HG02759 (cell line): ENCODE results near the gene ZNF560.
A peak's percentile ranks its signal among the peaks of the same experiment; 100 is the strongest.
"Not testable (repeated sequence)": the region's sequence is repeated elsewhere in the genome, so short reads cannot be mapped to it uniquely, and the experiment has no call there.

ENCODE experiments used
- ATAC-seq: cut with Tn5 transposase; IDR thresholded peaks from one replicate; pipeline ENCODE4 v1.9.1; 2021; ENCODE audit warnings: mild to moderate bottlenecking, moderate library complexity; ENCODE audit not compliant: unreplicated experiment

The ZNF560 gene

DNA sequence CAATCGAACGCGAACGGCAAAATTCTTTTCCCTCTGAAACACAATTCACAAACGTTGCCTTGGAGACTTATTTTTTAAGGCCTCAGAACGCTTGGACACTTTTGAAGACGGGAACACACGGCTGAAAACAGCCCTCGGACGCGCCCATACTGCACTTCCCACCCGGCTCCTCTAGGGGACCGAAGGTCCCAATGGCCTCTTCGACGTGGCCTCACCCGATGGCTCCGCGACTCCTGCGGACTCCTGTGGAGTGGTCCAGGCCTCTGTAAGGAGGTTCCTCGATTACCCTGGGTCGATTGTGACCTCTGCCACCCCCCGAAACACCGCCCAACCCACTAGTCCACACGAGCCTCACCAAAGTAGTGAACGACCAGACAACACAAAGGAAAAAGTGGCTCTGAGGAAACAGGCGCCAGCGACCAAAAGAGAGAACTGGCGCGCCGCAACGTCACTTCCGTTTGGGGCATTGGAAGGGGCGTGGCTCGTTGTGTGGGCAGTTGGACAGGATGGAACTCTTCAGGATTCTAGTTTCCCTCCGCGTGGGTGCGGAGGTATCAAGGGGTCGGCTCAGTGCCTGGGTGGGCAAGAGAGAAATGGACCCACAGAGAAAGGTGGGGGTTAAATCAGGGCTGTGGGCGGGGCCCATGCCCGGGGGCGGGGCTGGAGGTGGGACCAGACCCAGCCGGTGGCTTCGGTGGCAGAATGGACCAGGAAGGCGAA is at the start of gene ZNF560:
Gene ZNF560, minus strand, starts transcription at position 434 of the 720 bp plus-strand sequence. CDS start 23,303 bp downstream, outside the sequence.
- ATAC-seq, result no peak

DNA sequence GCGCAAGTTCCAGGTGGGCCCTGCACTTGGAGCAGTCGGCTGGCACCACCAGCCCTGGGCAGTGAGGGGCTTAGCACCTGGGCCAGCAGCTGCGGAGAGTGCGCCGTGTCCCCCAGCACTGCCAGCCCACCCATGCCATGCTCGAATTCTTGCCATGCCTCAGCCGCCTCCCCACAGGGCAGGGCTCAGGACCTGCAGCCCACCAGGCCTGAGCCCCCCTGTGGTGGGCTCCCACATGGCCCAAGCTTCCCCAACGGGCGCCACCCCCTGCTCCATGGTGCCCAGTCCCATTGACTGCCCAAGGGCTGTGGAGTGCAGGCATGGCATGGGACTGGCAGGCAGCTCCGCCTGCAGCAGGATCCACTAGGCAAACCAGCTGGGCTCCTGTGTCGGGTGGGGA is 49.5 kb upstream of the ZNF560 start:
- ATAC-seq, result no peak

DNA sequence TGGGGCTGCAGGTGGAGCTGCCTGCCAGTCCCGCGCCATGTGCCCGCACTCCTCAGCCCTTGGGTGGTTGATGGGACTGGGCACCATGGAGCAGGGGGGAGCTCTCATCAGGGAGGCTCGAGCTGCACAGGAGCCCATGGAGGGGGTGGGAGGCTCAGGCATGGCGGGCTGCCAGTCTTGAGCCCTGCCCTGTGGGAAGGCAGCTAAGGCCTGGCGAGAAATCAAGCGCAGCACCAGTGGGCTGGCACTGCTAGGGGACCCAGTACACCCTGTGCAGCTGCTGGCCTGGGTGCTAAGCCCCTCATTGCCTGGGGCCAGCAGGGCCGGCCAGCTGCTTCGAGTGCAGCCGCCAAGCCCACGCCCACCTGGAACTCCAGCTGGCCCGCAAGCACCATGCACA is 42.9 kb upstream of the ZNF560 start:
- not testable (repeated sequence) for ATAC-seq

DNA sequence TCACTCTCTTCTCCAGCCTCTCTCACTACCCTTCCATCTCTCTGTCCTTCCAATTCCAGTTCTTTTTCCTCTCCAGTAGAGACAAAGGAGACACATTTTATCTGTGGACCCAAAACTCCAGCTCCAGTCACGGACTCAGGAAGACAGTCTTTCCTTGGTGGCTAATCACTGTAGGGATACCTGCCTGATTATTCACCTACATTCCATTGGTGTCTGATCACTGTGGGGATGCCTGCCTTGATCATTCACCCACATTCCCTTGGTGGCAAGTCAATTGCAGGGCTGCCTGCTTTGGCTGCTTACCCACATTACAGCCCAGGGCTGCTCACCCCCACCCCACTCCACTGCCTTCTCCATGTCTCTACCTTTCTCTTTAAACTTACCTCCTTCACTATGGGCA is 41.5 kb upstream of the ZNF560 start:
- ATAC-seq, result not testable (repeated sequence)

DNA sequence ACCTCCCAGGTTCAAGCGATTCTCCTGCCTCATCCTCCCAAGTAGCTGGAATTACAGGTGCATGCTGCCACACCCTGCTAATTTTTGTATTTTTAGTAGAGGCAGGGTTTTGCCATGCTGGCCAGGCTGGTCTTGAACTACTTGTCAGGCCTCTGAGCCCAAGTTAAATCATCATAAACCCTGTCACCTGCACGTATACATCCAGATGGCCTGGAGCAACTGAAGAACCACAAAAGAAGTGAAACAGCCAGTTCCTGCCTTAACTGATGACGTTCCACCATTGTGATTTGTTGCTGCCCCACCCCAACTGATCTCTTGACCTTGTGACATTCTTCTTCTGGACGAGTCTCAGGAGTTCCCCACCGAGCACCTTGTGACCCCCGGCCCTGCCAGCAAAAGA is 40.8 kb upstream of the ZNF560 start:
- not testable (repeated sequence) for ATAC-seq

DNA sequence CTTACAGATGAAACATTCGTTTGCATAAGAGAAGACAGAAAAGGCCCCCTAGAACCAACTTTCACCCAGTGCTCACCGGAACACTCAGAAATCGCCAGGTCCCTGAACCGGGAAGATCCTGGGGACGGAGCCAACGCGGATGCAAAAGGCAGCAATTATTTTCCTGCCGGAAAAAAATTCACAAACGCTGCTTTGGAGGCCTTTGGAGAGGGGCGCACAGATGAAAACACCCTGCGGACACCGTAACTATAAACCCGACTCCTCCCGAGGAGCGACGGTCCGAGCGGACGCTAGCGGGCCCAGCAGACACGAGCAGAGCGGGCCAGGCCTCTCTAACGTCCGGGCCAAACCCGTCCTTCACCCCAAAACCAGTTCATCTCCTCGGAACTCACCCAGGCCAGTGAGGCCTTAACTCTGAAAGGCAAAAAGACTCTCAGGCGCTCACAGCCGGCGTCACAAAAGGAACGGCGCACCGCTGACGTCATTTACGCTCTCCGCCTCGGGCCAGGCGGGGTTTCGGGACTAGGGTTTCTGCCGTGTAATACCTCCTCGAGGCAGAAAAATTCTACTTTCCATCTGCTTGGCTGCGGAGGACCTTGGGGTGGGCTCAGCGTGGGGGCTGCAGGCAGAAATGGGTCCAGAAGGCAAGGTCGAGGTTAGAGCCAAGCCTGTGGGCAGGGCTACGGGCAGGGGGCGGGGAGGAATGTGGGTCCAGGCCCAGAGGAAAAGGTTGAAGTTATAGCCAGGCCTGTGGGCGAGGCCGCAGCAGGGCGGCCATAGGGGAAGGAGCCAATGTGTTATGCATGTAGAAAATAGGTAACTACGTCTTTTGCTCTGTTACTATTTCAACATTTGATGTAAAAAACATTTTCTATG is 40.0 kb upstream of the ZNF560 start, which contains the start of gene ZNF426:
Gene ZNF426, minus strand, starts transcription at position 463 of the 876 bp plus-strand sequence. CDS start 2,413 bp downstream, outside the sequence.
- peak; percentile 80 for ATAC-seq

DNA sequence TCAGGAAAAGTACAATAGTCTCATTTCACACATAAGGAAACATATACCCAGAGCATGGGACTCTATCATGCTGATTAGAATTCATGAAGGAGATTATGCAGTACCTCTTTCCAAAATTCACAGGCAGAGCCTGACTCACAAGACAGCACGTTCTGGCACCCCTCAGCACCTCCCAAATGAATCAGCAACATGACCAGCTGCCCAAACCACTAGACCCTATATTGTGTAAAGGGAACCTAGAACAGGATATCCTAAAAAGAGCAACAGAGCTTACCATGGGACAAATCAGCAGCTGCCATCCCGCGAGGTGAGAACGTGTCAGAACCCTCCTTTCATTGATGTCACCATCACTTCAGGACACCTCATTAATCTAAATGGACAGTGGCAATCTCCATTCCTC is 37.5 kb upstream of the ZNF560 start:
- ATAC-seq, result no peak

DNA sequence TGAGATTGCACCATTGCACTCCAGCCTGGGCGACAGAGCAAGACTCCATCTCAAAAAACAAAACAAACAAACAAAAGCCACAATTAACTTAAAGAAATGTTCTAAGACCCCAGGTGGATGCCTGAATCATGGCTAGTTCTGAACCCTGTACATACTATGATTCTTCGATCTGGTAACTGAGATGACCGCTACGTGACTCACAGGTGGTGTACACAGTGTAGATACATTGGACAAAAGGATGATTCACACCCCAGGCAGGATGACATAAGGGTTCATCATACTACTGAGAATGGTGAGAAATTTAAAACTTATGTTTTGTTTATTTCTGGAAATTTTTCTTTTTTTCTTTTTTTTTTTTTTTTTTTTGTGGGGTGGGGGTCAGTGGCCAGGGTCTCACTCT is 33.5 kb upstream of the ZNF560 start:
- no peak for ATAC-seq

DNA sequence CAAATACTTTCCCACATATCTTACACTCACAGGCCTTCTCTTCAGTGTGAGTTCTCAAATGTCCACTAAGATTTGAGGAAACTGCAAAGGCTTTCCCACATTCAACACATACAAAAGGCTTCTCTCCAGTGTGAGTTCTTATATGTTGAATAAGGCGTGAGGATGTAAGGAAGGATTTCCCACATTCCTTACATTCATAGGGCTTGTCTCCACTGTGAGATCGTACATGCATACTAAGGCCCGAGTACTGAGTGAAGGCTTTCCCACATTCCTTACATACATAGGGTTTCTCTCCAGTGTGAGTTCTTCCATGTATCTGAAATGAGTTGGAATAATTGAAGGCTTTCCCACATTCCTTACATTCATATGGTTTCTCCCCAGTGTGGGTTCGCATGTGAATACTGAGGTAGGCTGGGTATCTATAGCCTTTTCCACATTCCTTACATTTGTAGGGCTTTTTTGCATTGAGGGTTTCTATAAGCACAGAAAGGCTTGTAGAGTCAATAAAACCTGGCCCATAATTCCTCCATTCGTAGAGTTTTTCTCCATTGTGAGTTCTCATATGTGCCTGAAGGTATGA is 30.4 kb upstream of the ZNF560 start:
- ATAC-seq, result no peak

DNA sequence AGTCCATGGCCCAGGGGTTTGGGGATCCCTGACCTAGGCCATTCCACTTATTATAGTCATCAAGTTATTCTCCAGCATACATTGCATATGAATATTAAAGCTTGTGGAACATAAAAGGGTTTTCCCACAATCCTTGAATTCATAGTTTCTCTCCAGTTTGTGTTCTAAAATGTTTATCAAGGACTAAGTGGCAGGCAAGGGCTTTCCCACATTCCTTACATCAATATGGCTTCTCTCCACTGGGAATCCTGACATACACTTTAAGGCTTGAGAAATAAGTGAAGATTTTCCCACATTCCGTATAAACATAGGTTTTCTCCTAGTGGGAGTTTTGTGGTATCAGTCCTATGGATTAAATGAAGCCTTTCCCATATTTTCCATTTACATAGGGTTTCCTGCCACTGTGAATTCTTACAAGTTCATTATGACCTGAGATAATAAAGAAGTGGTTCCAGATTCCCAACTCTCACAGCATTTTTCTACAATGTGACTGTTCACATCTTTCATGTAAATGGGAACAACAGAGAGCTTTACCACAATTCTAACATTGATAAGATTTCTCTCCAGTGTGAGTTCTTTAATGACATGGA is 25.6 kb upstream of the ZNF560 start:
- ATAC-seq, result no peak

DNA sequence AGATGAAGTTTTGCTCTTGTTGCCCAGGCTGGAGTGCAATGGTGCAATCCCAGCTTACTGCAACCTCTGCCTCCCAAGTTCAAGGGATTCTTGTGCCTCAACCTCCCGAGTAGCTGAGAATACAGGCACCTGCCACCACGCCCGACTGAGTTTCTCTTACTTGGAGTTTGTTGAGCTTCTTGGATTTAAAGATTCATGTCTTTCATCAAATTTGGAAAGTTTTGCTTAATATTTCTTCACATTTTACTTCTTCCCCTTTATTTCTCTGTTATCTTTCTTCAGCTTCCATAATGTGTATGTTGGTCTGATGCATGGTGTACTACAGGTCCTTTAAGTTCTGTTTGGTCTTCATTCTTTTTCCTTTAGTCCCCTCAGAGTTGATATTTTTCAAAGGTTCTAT is 8.9 kb upstream of the ZNF560 start:
- no peak for ATAC-seq

DNA sequence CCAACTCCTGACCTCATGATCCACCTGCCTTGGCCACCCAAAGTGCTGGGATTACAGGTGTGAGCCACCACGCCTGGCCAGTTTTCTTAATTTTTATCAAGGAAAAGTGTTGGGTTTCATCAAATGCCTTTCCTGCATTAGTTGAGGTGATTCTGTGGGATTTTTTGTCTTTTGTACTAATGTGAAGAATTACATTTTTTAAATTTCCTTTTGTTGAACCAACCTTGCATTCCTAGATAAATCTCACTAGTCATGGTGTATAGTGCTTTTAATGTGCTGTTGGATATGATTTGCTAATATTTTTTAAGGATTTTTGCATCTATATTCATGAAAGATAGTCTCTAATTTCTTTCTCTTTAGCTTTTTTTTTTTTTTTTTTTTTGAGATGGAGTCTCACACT is 2.4 kb upstream of the ZNF560 start:
- no peak for ATAC-seq

DNA sequence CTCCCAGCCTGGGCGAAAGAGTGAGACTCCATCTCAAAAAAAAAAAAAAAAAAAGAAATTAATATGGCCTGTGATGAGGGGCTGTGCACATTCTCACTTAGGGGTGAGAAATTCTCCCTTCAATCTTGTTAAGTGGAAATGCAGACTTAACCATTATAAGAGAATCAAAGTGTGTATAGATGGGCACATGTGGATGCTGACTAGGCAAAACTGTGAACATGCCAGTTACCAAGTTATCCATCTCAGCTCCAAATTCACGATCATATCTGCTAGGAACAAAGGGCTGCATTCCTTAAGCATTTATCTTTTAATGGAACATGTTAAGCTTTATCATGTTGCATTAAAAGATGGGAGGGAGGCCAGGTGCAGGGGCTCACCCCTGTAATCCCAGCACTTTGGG is 4.3 kb downstream of the ZNF560 start:
- no peak for ATAC-seq

DNA sequence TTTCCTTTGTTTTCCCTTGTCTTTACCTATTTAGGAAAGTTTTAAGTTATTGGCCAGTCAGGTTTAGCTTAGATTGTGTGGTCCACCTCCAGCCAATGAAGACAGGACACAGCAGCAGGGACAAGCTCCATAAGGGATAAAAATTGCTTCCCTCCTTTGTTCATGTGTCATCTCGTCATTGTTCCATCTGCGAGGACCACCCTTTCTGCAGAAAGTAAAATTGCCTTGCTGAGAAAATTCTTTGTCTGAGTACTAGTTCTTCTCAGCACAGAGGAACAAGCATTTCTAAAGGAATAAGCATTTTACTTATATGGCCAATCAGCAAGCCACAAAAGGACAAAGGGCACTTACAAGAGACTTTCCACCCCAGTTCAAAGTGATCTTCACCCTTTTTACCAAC is 11.4 kb downstream of the ZNF560 start:
- no peak for ATAC-seq

DNA sequence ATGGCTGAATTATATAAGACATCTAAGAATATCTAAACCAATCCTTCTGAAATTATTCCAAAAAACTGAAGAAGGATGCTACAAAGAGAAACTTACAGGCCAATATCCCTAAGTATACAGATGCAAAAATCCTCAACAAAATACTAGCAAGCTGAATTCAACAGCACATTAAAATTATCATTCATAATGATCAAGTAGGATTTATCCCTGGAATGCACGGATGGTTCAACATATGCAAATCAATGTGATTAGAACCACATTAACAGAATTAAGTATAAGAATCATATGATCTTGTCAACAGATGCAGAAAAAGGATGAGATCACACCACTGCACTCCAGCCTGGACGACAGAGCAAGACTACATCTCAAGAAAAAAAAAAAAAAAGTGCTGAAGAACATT is 13.3 kb downstream of the ZNF560 start:
- ATAC-seq, result no peak

DNA sequence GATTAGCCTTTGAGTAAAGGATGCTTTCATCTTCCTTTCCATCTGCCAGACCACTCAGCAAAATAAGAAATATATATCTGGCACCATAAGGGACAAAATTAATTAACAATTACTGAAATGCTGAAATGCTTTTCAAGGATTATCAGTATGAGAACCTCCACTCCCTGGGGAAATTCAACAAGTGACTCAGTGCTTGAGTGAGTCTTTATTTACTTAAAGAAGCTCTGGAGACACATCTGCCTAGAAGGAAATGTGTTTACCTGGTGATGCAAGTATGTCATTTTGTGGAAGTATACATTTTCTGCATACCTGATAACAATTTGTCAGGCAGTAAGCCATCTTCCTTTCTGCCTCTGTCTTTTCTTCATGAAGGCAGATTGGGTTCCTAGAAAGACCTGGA is 23.4 kb downstream of the ZNF560 start:
- no peak for ATAC-seq

DNA sequence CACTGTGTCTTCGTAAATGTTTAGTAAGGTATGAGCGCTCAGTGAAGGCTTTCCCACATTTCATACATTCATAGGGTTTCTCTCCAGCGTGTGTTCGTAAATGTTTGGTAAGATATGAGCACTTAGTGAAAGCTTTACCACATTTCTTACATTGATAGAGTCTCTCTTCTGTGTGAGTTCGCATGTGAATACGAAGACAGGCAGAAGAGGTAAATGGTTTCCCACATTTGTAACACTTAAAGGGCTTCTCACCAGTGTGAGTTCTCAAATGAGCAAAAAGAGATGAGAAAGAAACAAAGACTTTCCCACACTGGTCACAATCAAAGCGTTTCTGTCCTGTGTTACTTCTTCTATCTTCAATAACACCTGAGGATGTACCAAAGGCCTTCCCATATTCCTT is 31.3 kb downstream of the ZNF560 start:
- no peak for ATAC-seq

DNA sequence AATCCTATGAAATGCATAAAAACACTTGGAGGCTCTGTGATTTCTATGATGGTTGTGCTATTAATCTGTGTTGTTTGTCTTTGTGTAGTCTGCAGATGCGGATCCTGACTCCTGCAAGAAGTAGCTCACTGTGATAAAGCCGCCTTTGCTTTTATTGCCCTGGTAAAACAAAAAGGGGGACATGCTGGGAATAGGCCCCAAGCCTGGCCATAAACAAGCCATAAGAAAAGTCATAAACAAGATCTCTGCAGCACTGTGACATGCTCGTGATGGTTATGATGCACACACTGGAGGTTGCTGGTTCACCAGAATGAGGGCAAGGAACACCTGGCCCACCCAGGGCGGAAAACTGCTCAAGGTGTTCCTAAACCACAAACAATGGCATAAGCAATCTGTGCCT is 36.5 kb downstream of the ZNF560 start:
- ATAC-seq, result no peak

DNA sequence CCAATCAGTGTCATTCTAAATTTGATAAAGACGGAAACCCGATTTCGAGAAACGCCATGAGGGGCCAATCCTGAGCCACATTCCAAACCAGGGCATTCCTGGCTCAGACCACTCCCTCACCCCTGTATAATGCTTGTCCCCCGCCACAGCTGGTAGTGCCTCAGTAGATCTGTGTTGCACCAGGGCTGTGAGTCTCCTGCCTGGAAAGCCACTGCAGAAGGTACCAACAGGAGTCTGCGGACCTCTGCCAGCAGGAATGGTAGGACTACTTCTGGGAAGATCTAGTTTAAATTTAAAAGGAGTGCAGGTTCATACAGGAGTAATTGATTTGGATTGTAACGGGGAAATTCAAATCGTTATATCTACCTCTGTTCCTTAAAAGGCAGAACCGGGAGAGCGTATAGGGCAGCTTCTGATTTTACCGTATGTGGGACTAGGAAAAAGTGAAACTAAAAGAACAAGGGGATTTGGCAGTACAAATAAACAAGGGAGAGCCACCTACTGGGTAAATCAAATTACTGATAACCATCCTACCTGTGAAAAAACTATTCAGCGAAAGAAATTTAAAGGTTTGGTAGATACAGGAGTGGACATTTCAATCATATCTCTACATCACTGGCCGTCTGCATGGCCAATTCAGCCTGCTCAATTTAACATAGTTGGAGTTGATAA is 42.3 kb downstream of the ZNF560 start:
- no peak for ATAC-seq

DNA sequence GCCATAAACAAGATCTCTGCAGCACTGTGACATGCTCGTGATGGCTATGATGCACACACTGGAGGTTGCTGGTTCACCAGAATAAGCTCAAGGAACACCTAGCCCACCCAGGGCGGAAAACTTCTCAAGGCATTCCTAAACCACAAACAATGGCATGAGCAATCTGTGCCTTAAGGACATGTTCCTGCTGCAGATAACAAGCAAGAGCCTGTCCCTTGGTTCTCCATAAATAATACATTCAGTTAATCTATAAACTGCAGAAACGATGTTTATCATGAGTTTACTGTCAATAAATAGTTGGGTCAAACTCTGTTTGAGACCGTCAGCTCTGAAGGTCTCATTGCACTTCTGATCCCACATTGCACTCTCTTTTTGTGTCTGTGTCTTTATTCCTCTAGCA is 44.5 kb downstream of the ZNF560 start:
- no peak for ATAC-seq

DNA sequence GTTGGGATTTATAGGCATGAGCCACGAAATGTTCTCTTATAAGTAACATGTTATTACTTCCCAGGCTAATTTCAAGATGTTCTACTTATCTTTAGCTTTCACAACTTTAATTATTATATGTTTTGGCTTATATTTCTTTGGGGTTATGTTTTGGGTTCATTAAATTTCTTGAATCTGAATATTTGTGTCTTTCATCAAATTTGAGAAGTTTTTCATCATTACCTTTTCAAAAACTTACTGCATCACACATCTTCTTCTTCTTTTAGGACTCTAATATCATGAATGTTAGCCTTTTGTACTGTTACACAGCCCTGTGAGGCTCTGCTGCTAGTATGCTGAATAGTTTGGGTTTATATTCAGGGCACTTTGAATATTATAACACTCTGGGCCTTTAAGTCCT is 53.4 kb downstream of the ZNF560 start:
- ATAC-seq, result no peak
